Embryonic facial prominence (tissue), 1 donor: ENCODE results near the gene ZNF516.

Experiments
- DNase-seq: peaks from one replicate; pipeline ENCODE4 v3.0.0-alpha.2; 2016; ENCODE audit errors: extremely low spot score

ZNF516 gene

DNA sequence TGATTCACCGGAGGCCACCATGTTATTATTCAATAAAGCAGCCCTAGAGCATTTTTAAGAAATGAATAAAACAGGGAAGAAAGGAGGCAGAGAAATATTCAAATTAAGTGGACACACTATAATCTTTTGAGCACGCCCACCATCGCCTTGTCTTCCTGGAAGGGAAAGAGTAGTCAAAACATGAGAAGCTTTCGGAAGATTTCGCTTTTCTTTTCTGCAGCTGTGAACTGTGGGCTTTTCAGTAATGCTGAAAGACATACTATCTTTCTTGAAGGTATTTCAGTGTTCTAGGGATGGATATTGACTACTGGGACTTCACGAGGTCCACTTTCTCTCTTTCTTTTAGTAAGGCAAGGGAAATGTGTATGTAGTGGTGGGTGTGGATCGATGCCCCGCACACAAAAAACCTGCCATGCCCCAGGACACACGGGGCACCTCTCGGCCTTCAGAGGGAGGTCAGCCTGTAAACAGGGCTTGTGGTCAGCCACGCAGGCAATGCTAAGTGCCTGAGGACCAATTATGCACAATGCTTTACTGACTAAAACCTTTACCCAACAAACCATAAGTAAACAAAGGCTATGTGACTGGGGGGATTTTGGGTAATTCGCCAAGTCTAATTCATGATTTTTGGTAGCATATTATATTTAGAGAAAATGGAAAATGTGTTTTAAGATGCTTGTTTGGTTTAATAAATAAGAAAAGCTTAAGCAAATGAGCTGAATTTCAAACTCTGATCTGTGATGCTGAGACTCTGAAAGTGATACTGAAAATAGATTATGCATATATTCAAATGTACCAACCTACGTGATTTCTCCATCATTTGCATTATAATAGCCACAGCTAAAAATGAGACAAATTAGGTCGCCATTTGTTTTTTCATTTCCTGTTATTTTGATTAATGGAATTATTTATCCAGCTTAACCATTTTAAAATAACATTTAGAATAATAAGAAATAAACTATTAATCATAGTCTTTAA is 130.5 kb downstream of the ZNF516 start:
- DNase-seq, result no peak

DNA sequence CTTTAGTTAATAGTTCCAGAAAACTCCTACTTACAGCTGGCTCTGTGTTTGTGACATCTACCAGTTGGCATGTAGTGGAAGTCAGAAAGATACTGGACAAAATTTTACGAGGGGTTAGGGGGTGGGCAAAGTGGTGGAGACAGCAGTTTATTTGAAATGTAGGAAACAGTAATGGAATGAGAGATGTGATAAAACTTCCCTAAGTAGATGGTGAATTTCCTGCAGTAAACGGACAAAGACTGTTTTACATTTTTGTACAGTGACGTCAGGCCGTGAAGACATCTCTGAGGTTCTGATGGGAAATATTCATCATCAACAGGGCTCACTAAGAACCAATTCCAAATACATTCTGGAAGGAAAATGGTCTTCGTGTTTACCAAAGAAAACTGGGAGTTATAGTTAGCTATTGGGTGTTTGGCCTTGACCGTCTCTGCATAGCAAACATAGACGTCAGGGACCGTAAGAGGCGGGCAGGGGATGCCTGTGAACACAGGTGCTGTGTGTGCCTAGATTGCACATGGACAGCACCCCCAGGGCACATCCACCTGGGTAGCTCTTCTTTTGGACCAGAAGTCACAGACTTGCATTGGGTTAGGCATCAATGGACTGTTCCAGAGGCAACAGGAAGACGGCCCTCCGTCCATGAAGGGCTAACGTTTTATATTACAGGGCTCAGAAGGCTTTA is 131.5 kb downstream of the ZNF516 start:
- DNase-seq, result no peak

DNA sequence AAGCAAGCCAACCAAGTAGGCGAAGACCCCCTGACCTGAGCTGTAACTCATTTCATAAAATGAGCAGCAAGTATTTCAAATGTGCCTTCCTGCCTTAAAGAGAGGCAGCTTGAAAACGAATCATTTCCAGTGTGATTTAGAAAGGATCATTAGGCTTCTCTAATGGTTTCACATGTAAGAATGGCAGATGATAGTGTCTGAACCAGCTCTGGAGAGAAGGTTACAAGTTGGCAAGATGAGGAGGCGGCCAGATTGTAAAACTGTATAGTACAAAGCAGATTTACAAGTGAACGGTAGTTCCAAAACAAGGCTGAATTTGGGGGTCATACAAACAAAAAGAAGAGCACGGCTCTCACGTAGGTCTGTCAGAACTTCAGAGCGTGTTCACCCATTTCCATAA is 132.4 kb downstream of the ZNF516 start:
- DNase-seq, result no peak

DNA sequence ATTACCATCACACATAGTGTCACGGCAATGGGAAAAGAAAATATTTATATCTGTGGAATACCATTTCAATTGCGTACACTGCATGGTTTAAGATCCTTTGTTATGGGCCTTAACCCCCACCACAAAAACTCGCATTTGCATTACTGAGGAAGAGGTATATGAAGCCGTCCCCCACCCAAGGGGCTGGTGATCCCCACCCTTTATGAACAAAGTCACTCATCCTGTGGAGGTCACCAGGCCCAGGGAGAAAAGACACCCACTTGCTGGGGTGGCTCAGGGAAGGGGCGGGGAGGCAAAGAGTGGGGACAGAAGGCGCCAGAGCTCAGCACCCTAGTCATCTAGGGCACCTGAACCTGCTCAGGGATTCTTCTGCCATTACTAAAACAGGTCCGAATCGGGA is 133.8 kb downstream of the ZNF516 start:
- DNase-seq, result no peak

DNA sequence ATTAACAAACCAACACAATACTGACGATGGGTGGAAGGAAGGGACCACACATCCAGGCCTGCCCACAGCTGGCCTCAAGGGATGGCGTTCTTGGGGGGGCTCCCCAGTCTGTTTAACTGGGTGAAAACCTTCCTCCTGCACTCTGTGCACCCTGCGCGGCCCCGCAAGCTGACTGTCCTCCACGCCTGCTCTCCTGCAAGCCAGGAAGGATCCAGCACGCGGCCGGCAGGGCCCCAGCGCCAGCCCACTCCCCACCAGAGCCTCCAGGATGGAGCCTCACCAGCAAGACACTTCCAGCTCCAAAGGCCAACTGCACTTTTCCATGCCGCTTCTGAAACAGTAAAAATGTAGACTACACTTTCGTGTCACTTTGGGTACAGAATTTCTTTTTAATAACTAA is 135.1 kb downstream of the ZNF516 start:
- DNase-seq, result no peak

DNA sequence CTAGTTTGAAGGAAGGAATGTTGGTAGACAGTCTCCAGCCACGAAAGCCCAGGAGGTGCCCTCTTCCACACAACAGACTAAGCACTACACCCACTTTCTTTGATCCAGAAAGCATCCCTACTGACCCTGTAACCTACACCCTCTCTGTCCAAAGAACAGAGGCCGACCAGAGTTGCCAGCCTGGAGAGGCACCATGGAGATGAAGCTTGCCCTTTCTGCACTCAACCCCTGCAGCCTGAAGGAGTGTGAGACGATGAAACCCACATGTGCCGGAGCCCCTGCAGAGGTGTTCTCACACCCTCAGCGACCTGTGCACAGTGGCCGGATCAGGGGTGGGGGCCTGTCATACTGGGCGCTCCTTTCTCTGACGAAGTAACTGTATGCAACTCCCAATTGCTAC is 136.3 kb downstream of the ZNF516 start:
- no peak for DNase-seq

DNA sequence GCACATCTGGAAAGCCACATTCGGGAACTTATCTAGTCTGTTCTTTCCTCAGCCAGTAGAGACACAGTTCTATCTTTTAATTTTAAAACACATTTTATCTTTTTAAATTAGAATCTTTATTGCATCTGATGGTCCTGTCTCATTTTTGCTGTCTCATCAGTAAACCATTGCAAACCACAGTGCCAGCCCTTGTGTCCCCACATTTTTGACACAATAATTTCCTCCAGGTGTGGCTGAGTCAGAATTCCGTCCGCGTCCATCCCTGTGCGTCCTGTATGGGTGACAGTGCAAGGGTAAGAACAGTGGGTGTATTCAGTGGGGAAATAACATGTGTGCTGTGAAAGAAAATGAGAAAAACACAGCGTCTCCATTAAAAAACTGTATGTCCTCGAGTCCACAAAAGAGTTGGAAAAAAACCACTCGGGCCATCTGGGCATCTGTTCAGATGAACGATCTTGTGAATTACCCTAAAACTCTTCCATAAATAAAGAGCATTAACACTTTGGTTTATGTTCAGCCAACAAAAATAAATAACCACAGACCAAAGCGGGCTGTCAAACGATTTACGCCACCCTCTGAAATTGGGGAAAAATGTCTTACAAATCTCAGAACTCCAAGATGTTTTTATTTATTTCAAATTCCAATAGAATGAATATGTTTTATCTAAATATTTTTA is 137.3 kb downstream of the ZNF516 start:
- no peak for DNase-seq

DNA sequence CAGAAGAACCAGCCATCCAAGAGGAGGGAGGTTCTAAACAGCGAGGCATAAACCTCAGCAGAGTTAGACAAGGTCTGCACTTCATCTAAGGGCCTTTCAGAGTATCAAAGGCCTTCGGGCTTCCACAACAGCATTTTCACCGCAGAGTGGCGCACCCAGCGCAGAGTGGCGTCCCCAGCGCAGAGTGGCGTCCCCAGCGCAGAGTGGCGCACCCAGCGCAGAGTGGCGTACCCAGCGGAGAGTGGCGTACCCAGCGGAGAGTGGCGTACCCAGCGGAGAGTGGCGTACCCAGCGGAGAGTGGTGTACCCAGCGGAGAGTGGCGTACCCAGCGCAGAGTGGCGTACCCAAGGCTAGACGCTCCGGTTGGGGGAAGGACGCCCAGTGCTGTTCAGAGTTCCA is 137.9 kb downstream of the ZNF516 start:
- no peak for DNase-seq

DNA sequence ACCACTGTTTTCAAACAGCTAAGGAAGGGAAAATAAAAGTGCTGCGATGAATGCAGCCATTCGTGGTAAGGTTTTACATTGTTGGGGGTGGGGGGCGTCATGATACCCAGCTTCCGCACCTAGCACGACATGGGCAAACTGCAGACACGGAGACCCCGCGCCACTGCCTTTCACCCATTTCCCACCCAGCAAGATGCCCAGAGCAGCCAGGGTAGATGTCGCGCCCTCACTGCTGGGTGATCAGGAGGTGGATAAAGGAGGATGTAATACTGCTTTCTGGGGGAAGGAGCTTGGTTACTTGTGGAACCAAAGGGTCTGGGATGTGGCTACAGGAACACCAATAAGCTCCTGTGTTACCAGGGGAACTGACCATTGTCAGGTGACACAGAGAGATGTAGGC is 138.4 kb downstream of the ZNF516 start:
- DNase-seq, result no peak

DNA sequence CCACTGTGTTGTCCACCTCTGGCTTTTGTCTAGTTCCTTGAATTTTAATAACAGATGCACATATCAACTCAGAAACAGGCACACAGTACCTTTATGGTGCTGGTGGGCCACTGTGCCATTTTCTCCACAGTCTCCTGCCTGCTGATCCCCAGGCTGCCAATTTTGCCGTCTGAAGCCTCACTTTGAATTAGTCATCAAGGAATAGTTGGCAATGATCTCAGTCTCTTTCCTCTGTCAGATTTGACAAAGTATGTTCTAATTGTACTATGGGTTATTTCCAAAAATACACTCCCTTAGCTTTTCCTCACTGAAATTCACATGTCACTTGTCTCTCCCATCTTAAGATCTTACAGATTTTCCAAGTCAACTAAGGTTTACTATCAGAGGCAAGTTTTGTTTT is 140.7 kb downstream of the ZNF516 start:
- DNase-seq, result no peak

DNA sequence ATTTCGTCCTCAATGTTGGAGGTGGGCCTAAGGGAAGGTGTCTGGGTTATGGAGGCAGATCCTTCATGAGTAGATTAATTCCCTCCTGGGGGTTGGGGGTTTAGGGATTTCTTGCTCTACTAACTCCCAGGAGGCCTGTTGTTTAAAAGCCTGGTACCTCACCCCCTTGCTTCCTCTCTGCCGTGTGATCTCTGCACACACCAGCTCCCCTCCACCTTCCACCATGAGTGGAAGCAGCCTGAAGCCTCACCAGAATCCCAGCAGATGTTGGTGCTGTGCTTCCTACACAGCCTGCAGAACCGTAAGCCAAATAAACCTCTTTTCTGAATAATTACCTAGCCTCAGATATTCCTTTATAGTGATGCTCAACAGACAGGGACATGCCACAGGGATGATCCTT is 141.5 kb downstream of the ZNF516 start:
- no peak for DNase-seq

DNA sequence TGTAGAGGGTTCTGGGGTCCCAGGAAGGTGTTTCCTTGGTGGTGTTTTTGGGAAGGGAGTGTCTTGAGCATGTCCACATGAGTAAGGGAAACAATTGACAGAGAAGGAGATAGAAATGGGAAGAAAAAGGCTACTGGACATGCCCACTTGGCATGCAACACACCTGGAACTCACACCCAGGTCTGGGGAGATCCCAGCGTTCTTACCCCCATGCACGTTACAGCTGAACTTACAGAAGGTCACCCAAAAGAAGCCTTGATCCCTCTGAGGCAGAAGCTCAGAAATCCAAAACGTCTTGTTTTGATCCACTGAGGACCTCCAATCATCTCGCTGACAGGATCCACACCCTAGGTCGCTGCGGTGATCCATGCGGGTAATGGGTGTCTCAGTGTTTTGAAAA is 142.0 kb downstream of the ZNF516 start:
- DNase-seq, result no peak

DNA sequence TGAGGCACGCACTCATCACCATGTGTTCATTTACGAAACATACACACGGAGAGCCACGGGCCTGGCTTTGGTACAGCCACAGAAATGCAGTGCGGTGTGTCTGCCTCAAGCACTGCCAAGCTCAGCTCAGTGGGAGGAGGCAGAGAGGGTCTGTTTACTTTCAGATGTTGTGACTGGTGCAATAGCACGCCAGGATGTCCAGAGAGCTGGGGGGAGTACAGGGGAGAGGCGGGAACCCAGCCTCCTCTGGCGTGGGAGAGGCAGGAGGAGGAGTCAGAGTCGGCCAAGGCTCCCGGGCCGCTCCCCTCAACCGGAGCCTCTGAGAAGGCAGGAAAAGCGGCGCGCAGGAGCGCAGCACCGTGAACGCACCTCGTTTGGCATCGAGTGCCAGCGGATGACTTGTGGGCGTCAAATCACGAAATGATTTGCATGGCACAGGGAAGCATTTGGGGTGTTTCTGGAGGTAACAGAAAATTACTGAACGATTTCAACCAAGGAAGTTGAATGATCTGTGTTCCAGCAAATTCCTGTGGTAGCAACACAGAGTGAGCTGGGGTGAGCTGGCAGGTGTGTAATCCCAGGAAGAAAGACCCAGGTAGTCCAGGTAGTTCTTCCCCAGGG is 143.0 kb downstream of the ZNF516 start:
- no peak for DNase-seq

DNA sequence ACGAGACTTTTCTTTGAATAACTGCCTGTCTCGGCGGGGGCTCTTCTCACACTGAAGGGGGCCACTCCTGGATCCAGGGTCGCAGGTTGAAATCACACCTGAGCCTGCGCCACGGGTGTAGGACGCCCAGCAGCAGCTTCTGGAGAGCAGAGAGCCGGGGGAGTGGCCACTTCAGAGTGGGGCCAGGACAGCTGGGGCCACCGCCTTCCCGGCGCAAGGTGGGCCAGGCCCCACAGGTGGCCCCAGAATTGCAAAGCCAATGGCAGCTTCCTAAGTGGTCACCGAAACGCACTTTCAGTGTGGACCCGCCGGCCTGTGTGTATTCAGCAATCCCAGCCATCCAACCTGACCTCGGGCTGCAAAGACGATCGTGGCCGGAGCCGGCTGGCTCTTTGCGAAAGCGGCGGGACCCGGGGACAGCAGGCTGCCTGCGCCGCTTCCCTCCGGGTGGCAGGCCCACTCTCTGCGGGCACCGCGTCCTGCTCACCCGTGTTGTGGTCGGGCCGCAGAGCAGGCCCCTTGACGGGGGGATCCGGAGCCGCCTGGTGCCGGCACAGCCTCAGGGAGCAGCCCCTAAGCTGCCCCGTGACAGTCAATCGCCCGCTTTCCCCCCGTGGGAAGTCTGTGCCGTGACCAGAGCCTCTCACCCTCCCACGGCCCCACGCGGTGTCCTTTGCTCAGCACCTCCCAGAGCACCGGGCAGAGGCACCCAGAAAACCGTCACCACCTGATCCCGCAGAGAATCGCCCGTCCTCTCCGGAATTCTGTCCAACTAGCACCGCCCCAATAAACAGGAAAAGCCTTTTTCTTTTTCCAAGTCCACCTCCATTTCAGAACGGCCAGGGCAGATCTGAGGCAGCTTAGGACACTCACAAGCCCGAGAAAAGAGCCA is 144.7 kb downstream of the ZNF516 start:
- no peak for DNase-seq

DNA sequence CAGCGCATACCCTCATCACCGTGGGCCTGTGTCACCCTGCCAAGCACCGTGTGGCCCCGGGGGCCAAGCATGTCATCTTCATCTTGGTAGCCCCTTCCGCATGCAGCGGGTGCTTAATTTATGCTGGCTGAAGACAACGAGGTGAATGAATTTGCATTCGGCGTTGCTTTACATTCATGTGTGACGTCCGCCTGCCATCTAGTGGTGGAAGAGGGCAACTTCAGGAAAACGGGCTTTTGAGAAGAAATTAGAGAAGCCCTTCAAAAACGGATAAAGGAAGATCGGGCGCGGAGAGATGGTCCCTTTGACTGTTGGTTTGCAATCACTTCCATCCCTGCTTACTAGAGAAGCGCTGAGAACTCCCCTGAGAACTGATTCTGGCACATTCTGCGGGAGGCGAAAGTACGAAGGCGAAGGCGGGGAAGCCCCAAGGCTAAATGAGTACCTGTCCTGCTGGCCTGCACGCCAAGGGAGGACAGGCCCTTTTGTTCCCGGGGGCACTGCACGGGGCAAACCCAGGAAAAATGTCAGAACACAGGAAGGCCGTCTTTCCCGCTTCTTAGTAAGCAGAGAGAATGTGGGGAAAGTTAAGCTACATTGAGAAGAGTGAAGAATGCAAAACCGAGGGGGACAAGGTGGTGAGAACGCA is 145.9 kb downstream of the ZNF516 start:
- peak; percentile 69 for DNase-seq

DNA sequence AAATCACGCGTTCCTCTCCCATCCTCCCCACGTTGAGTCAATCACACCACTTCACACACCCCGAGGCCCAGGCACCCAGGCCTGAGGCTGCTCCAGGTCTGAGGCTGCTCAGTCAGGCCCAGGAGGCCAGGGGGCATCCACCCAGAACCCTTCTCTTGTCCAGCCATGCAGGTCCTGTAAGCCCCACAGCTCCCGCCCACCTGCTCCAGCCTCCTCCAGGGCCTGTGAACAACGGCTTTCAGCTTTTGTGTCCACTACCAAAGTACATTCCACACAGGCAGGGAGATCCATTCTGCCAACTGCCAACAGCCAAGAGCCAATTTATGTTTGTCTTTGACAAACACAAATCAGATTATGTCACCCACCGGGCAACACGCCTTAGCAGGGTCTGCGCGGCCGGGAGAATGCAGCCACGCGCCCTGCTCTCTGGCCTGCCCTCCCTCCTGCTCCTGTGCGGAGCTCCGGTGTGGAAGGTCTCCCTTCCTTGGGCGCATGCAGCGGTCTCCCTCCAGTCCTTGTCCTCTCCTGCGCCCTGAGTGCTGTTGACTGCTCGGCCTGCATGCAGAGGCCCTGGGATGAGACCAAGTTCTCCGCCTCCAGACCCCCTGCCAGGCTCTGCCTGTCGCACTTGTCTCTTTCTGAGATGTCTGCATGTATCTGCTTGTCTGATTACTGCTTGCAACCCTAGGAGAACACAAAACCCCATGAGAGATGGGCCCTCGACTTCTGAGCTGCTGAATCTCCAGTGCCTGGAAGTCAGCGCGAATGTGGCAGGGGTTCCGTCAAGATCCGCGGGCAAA is 146.6 kb downstream of the ZNF516 start:
- DNase-seq, result no peak

DNA sequence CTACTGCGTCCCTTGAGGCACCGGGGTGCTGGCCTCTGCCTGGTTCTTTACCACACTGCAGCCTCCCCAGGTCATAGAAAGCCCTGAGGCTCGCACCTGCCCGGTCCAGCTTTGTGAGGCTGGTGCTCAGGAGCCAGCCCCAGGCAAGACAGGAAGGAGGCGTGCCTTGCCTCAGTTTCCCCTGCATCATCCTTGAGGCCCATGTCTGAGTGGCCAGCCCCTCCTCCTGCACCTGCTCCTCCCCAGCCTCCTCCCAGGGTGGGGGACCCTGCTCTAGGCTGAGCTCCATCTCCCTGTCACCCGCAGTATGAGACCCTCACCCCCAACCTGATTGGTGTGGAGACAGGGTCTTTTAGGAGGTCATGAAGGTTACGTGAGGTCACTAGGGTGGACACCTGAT is 147.7 kb downstream of the ZNF516 start:
- no peak for DNase-seq

DNA sequence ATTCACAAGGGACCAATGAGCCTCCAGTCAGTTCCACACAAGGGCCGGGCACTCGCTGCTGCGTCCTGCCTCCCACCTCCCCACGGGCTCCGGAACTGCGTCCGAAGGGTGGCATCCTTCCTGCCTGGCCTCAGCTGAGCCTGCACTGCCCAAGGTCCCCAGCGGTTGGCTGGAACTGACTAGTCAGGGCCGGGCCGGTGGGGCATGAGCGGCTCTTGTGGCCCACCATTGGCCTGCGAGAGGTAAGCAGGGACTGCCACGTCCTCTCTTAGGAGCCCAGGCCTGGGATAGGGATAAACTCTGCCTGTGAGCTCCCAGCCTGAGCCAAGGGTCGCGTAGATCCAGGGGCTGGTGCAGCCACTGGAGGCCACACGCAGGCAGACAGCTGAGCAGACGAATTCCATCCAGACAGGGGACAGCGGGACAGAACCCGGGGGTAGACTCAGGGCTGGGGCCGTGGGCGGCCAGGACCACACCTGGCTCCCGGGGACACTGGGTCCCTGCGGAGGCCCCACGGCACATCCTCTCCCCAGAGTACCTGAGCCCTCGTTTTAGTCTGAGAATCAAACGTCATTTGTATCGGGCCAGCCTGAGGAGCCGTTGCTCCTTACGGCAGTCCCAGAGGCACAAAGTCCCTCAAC is 148.4 kb downstream of the ZNF516 start:
- no peak for DNase-seq

DNA sequence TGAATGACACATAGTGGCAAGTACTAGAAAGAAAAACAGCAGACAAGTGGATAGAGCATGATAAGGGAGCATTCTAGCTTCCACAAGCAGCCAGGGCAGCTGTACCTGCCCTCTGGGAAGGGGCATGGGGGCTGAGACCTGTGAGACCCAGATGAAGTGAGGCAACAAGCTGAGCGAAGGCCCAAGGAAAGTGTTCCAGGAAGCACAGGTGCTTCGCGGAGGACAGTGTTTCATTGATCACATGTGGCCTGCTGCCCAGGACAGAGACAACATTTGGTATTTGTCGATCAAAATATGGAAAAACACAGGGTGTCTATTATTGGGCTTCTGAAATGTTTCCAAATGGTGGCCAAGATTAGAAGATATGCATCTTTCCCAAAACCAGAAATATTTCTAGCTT is 149.1 kb downstream of the ZNF516 start:
- DNase-seq, result no peak
